HG03060 (cell line): Measurements from ENCODE around the gene ARHGEF26.
"Not testable (repeated sequence)": the region's sequence is repeated elsewhere in the genome, so short reads cannot be mapped to it uniquely, and the experiment has no call there.

Source experiments
- ATAC-seq: cut with Tn5 transposase; IDR thresholded peaks from one replicate; pipeline ENCODE4 v1.9.1; 2021; ENCODE audit warnings: low read depth, moderate number of reproducible peaks; ENCODE audit not compliant: unreplicated experiment

ARHGEF26 gene, protein sequence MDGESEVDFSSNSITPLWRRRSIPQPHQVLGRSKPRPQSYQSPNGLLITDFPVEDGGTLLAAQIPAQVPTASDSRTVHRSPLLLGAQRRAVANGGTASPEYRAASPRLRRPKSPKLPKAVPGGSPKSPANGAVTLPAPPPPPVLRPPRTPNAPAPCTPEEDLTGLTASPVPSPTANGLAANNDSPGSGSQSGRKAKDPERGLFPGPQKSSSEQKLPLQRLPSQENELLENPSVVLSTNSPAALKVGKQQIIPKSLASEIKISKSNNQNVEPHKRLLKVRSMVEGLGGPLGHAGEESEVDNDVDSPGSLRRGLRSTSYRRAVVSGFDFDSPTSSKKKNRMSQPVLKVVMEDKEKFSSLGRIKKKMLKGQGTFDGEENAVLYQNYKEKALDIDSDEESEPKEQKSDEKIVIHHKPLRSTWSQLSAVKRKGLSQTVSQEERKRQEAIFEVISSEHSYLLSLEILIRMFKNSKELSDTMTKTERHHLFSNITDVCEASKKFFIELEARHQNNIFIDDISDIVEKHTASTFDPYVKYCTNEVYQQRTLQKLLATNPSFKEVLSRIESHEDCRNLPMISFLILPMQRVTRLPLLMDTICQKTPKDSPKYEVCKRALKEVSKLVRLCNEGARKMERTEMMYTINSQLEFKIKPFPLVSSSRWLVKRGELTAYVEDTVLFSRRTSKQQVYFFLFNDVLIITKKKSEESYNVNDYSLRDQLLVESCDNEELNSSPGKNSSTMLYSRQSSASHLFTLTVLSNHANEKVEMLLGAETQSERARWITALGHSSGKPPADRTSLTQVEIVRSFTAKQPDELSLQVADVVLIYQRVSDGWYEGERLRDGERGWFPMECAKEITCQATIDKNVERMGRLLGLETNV

DNA sequence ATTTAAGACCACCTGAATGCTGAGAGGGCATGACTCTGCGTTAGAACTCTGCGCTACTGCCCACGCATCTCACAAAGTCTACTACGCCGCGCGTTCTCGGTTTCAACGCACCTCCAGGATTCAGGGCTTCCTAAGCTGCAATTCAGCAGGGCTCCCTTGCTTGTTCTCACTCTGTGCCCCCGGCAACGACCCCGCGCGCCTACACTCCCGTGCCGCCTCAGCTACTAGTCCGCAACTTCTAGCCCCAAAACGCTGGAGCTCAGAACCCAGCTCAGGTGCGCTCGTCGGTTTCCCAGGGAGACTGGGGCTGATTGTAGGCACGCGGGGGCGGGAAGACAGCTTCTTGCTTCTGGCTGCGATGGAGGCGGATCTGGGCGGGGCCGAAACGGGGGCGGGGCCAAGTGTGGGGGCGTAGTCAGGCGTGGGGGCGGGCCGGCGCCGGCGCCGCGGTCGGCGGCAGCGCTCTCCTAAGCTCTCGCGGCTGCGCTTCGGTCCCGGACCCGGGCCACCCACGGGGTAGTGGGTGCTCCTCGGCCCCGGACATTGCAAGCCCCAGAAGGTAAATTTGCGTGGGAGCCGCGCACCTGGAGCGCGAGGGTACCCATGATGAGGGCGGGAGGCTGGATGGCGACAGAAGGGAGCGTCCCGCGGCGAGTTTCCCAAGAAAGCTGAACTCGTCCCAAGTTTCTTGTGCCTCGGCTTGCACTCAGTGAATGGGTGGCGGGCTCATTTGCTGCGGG, at the start of gene ARHGEF26:
Gene ARHGEF26 (plus strand): TSS at position 430 of the 740 bp plus-strand sequence. CDS start 603 bp downstream, outside the sequence.
- no peak for ATAC-seq

DNA sequence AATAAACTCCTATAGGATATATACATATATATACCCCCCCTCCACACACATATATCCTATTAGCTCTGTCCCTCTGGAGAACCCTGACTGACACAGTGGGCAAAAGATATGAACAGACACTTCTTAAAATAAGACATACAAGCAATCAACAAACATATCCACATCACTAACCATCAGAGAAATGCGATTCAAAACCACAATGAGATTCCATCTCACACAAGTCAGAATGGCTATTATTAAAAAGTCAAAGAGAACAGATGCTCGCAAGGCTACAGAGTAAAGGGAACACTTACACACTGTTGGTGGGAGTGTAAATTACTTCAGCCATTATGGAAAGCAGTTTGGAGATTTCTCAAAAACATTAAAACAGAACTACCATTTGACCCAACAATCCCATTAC, 46.2 kb upstream of the ARHGEF26 start:
- no peak for ATAC-seq

DNA sequence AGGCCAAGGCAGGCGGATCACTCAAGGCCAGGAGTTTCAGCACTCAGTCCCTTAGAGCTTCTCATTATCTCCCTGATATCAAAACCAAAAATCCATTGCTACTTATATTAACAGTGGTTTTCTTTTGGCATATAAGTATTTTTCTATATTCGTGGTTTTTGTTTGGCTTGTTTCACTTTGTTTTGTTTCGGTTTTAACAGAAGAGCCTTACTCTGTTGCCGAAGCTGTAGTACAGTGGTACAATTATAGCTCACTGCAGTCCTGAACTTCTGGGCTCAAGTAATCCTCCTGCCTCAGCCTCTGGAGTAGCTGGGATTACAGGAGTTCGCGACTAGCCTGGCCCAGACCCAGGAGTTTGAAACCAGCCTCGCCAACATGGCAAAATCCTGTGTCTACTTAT, 42.5 kb upstream of the ARHGEF26 start:
- no peak for ATAC-seq

DNA sequence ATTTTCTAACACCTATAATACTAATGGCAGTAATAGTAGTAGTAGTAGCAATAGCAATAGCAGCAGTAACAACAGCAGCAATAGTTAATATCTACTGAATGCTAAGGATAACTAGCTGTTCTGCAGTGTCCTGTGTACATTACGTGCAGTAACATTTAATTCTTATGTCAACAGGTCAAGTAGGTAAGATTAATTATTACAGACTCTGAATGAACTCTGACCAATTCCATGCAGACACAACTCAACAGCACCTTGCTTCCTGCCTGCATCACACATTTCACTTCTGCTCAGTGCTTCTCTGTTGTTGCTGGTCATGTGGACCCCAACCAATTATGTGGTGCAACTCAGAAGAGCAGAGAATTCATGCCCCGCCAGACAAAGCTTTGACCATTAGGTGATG, 39.9 kb upstream of the ARHGEF26 start:
- ATAC-seq = no peak

DNA sequence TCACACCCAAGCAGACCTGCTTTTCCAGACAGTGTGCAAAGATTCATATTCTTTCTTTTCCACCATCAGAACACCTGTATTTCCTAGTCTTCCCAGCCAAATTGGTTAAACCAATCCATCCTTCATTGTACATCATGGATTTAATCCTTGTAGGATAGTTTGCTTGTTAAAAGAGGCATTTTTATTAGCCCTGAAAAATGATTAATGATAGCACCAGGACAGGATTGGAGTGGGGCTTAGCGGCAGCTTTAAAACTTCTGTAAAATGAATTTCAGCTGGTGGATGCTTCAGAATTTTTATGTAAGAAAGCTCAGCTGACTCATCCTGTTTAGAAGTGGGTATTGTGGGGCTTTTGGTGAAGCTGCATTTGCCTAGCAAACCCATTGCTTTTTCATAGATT, 36.1 kb upstream of the ARHGEF26 start:
- ATAC-seq = no peak

DNA sequence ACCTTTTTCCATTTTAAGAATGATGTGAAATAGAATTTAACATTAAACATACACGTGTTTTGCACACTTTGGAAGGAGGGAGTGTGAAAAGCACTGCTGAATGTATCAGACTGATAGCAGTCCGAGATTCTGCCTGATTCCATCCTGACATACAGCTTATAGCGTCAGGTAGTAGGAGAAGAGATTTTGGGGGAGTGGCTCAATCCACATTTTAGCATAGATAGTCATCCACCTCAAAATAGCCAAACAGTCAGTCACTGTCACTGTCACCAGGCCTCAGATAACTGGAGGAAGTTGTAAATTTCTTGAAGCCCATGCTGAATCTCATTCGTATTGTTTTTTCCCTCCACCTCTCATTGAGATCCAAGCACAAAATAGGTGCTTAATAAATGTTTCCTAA, 35.4 kb upstream of the ARHGEF26 start:
- ATAC-seq = no peak

DNA sequence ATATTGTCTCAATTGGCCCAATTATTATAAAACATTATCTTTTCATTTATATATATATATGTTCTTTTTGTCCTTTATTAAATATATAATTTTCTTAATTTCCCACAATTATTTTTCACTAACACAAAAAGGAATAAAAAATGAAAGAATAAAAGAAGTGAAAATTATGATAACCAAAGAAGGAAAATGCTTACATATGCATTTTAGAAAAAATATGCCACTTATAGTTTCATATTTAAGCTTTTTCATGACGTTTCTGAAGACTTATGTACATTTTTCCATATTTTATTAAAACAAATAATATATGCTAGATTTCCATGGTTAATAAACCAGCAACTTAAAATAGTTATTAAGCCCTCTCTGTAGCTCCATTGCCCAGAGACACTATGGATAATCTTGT, 34.9 kb upstream of the ARHGEF26 start:
- ATAC-seq = no peak

DNA sequence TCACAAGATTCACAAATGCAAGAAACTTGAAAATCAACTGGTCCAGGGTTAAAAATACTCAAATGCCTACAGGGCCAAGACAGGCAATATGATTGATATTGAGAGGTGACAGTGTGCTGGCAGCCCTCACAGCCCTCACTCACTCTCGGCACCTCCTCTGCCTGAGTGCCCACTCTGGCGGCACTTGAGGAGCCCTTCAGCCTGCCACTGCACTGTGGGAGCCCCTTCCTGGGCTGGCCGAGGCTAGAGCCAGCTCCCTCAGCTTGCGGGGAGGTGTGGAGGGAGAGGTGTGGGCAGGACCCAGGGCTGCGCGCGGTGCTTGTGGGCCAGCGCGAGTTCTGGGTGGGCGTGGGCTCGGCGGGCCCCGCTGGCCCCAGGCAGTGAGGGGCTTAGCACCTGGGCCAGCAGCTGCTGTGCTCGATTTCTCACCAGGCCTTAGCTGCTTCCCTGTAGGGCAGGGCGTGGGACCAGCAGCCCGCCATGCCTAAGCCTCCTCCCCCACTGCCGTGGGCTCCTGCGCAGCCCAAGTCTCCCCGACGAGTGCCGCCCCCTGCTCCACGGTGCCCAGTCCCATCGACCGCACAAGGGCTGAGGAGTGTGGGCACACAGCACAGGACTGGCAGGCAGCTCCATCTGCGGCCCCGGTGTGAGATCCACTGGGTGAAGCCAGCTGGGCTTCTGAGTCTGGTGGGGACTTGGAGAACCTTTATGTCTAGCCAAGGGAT, 33.3 kb upstream of the ARHGEF26 start:
- ATAC-seq = not testable (repeated sequence)

DNA sequence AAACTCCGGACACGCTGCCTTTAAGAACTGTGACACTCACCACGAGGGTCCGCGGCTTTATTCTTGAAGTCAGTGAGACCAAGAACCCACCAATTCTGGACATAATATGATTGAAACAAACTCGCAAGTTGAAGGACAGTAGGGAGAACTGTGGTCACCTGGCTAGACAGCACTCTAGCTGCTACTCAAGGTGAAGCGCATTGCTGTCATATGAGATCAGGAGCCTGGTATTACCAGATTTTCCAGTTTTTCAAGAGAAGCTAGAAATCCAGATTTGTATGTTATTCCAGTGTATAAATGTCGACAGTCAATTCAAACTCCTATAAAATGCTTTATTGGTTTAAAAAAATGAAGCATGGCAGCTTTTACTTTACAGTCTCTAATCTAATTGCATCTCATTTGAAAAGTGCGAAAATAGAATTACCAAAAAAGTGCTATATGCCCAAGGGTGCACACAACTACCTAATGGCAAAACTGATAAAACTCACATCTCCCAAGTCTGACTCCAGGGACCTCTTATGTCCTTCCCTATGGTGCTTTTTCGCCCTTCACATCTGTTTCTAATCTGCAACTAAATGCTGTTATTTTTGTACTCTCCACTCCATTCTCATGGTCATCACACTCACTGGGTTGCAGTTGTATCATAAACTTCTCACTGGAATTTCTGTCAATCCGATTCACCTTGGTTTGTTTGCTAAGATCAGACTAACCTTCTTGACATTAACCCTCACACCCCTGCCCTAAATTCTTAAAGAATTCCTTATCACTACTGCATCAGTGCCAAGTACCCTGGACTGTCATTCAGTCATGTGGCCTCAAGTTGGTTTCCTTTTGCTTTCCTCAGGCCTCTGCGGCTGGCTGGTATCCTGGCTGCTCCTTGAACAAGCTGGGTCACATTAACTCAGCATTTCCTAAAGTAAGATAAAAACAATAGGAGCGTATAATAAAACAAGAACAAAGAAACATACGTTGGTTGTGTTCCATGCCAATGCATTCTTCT, 31.5 kb upstream of the ARHGEF26 start:
- ATAC-seq = no peak

DNA sequence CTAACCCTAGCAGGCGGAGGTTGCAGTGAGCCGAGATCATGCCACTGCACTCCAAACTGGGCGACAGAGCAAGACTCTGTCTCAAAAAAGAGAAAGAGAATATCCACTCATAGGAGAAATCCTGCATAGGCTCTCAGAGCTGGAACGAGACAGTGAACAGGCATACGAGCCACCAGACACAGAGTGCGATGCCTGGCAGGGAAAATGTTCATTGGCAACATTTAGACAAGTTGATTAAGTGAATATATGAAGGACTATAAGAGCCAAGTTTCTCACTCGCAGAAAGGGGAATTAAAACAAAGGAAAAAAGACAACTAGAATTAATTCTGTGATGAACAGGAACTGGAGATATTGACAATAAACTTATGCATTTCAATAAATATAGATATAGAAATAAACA, 27.1 kb upstream of the ARHGEF26 start:
- no peak for ATAC-seq

DNA sequence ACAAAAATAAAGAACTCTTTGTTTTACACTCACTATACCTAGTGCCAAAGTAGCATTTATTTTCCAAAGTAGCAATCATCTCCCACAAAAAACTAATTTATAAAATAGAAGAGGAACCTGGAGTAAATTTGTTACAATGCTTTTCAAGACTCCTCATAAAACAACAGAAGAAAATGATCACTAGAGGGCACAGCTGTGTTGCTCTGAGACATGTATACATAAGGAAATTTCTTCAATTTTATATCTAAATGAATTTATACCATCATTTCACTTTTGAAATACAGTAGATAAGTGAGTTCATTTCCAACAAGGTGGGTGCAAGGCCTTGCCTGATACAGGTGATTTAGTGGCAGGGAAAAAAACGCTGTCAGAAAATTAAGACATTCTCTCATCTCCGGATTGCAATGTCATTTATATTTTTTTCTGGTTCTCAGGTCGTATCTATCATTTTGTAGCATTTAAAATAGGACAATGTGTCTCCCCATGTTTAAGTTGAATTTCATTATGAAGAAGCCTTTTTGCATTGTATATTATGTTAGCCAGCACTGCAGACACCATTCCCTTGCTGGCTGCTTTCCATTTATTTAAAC, 25.3 kb upstream of the ARHGEF26 start:
- ATAC-seq = no peak

DNA sequence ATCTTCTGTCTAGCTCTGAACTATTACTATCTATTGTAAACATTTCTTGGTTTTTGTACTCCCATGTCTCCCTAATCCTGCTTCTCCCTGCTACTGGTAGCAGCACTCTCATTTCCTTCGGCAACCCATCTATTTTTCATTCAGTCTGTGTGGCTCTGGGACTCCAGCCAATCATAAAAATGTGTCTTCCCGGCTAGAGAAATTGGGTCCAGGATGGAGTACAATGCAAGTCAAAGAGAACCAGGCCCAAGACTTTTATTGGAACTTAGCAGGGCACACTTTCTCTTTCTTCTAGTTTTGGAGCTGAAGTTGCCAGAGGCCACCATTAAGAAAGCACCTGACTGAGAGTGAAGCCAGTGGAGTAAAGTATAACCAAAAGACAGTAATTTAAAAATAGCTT, 22.8 kb upstream of the ARHGEF26 start:
- ATAC-seq = no peak

DNA sequence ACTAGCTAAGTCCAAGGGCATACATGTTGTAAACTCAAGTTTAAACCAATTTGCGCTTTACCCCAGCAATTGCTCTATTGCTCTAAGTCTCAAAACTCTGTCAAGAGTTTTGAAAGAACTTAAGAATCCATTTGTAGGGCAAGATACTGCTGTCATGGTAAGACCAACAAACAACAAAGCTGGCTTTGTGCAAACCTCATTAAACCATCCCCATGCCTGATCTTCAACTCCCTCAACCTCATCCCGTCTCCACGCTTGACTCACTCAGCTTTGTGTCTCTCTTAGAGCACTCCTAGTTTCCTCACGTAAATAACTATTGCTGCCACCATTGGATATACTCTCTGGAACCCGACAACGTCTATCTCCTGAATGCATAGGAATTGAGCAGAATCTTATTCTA, 20.6 kb upstream of the ARHGEF26 start:
- no peak for ATAC-seq

DNA sequence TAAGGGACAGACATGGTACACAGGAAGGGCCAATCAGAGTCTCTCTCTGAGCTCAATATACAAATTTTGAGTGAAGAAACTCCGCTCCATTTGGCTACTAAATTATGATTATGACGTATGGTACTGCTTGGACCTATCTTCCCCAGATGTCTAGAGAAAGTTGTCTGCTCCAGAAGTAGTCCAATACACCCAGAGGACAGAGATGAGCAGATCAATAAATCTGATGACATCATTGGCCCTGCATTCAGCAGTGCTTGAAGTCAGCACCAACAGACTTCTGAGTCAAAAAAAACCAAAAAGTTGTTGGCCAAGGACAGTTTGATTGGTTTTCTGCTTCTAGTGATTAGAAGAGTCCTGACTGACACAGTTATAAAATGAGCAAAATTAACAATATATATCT, 19.9 kb upstream of the ARHGEF26 start:
- no peak for ATAC-seq

DNA sequence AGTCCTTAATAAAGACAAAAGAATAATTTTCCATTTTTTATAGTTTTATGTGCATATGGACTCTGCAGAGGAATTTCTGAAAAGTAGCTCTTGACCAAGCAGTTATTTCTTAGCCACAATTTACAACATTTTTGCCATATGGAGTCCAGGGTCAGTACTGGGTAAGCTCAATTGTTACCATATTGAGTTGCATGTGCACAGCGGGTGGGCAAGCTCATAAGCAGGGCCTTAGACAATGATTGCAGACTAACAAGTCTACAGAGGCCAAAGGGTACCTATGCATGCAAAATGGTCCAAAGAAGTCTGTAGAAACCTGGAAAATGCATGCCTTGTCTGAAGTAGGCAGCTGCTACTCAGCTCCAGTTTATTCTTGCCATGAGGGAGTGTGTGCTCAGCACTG, 19.0 kb upstream of the ARHGEF26 start:
- ATAC-seq = no peak

DNA sequence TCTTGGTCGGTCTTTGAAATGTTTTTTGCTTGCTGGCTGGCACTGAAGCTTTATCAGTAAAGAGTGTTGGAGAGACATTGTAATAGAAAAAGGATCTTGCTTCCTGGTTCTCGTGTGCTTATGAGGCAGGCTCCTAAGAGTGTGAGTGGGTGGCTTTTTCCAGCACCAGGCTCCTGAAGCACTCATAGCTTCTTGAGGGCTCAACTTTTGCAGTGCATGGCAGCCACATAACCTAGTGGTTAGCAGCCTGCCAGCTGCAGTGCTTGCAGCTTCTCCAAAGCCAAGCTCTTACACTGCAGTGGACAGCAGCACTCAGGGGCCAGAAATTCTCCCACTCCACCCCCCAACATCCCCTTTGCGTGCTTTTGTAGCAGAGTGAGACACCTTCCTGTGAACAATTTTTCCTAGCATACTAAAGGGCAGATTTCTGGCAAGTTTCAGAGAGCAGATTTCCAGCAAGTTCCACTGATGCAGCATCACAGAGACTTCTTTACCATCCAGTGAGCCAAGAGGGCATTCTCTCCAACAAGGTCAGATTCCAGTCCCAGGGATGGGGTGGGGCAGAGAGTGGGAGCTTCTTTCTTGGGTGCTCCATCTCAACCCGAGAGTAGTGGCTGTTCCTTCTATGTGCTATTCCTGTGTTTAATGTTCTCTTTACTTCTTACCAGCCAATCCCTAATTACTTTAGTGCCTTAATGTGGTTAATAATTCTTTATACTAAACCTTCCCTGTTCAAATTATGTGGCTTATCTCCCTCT, 15.8 kb upstream of the ARHGEF26 start:
- no peak for ATAC-seq

DNA sequence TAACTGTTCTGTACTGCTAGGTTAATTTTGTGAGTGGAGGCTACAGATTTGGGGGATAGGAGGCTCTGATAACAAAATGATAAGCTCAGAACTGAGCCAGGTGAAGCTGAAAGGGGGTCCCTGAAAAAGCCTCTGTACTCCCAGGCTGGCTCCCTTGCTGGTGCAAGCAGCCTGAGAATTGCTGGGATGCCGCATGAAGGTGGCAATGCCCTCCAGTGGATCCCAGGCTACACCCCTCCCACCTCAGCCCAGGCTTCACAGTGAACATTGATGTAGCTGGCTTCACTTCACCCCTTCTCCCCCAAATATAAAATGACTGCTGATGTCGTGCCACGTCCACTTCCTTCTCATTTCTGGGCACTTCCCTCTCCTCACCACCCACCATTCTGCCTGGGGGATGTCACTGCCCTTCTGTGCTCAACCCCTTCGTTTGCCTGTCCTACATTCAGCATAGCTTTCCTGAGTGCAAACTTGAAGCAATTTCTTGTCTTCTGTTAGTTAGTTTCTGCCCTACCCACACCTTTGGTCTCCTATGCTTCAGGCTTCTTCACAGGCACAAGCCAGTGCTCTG, 9.7 kb upstream of the ARHGEF26 start:
- ATAC-seq = no peak
